NCI-H2227 treated with DMSO at 0.1 percent for 48 hours (cell line): Measurements from ENCODE around the gene C16orf92.

ENCODE experiments used
- DNase-seq: peaks from one replicate; lab custom pipeline; 2025; lab: John Stamatoyannopoulos, UW

Gene C16orf92

GRCh38 chr16:29989111-29989858 is 33.7 kb upstream of the C16orf92 start:
- DNase-seq: no peak

- DNase-seq: no peak
These were observed 33.0 kb upstream of the C16orf92 start for GRCh38 chr16:29990034-29990433.

- DNase-seq: no peak
These were observed 32.0 kb upstream of the C16orf92 start for GRCh38 chr16:29990883-29991570.

- no peak for DNase-seq
These were observed 31.5 kb upstream of the C16orf92 start for GRCh38 chr16:29991571-29991904.

- no peak for DNase-seq
These were observed 30.5 kb upstream of the C16orf92 start for GRCh38 chr16:29992344-29992967.

GRCh38 chr16:29993191-29993902 is 29.7 kb upstream of the C16orf92 start:
- DNase-seq: no peak

GRCh38 chr16:29993903-29994599 is 28.9 kb upstream of the C16orf92 start:
- no peak for DNase-seq

- DNase-seq: no peak
These were observed 28.2 kb upstream of the C16orf92 start for GRCh38 chr16:29994600-29995323.

- peak; percentile 82 for DNase-seq
These were observed 27.6 kb upstream of the C16orf92 start, which contains the start of gene HIRIP3 for GRCh38 chr16:29995324-29995910. Gene HIRIP3, minus strand, starts transcription at chr16:29995617. Its CDS starts 12 bp downstream, at chr16:29995605.

- DNase-seq: peak; percentile 96
These were observed 26.9 kb upstream of the C16orf92 start, which contains the start of gene INO80E for GRCh38 chr16:29995911-29996765. Gene INO80E, plus strand, starts transcription at chr16:29996241. Its CDS starts 70 bp downstream, at chr16:29996311.

- no peak for DNase-seq
These were observed 26.2 kb upstream of the C16orf92 start for GRCh38 chr16:29996766-29997250.

- no peak for DNase-seq
These were observed 23.4 kb upstream of the C16orf92 start for GRCh38 chr16:29999605-30000004.

- DNase-seq: no peak
These were observed 22.0 kb upstream of the C16orf92 start for GRCh38 chr16:30000735-30001631.

GRCh38 chr16:30002614-30003346 is 20.2 kb upstream of the C16orf92 start:
- no peak for DNase-seq

GRCh38 chr16:30003670-30004423 is 19.2 kb upstream of the C16orf92 start:
- no peak for DNase-seq

- no peak for DNase-seq
These were observed 18.6 kb upstream of the C16orf92 start for GRCh38 chr16:30004424-30004776.

GRCh38 chr16:30004811-30005242 is 18.2 kb upstream of the C16orf92 start:
- no peak for DNase-seq
